Upper lobe of left lung (tissue), 4 donors: Measurements from ENCODE around the gene ZNF565.

Source experiments
- CTCF ChIP-seq, 6 experiments: fragments of 450-650 bp in 4 of 6; fragments of 200-600 bp in 2 of 6; sonication (generic) in 2 of 6; IDR thresholded peaks; one replicate each; pipeline ENCODE4 v1.5.1; 2016 to 2019; ENCODE audit warnings: antibody characterized with exemption in 6 of 6
- EP300 ChIP-seq, 4 donors: sonication (generic); formaldehyde crosslinking; IDR thresholded peaks; one replicate each; pipeline ENCODE4 v1.5.1; 2017; ENCODE audit warnings: antibody characterized with exemption in 4 of 4, control low read depth in 2 of 4
- POLR2A ChIP-seq, 4 donors: fragments of 450-650 bp; IDR thresholded peaks; one replicate each; pipeline ENCODE4 v1.5.1; 2016 to 2017; ENCODE audit warnings: antibody characterized with exemption in 4 of 4, mild to moderate bottlenecking in 2 of 4
- POLR2AphosphoS5 ChIP-seq, 2 donors: sonication (generic); formaldehyde crosslinking; IDR thresholded peaks; one replicate each; pipeline ENCODE4 v1.5.1; 2017; ENCODE audit warnings: antibody characterized with exemption in 2 of 2

- TF ChIP-seq CTCF (IDR thresholded peaks at IDR 0.05) (no peak), POLR2A (IDR thresholded peaks at IDR 0.05) (no peak), POLR2AphosphoS5 (IDR thresholded peaks at IDR 0.05) (no peak), EP300 (IDR thresholded peaks at IDR 0.05) (no peak)
Observed at GRCh38 chr19:36182612-36183244, 31.7 kb downstream of the ZNF565 start.
